Measurements from ENCODE around the gene SPINT3.

The SPINT3 gene

GRCh38 chr20:45515147-45515913, at the start of gene SPINT3:
Gene SPINT3 (minus strand): TSS chr20:45515622. CDS start chr20:45515608, 14 bp downstream.
- FAIRE-seq, result no peak

- no peak for FAIRE-seq
Observed at GRCh38 chr20:45564760-45565276, 49.4 kb upstream of the SPINT3 start.

- FAIRE-seq, result no peak
Observed at GRCh38 chr20:45555198-45555597, 39.8 kb upstream of the SPINT3 start.

- FAIRE-seq, result no peak
Observed at GRCh38 chr20:45552456-45552855, 37.0 kb upstream of the SPINT3 start.

GRCh38 chr20:45550765-45551164, 35.3 kb upstream of the SPINT3 start:
- FAIRE-seq, result no peak

GRCh38 chr20:45548410-45548809, 33.0 kb upstream of the SPINT3 start:
- no peak for FAIRE-seq

GRCh38 chr20:45547206-45547770, 31.9 kb upstream of the SPINT3 start, which contains the start of gene EPPIN:
Gene EPPIN (minus strand): TSS chr20:45547401. CDS start chr20:45547357, 44 bp downstream.
- no peak for FAIRE-seq

- FAIRE-seq, result no peak
Observed at GRCh38 chr20:45545754-45546453, 30.5 kb upstream of the SPINT3 start.

- FAIRE-seq, result no peak
Observed at GRCh38 chr20:45545351-45545750, 29.9 kb upstream of the SPINT3 start.

GRCh38 chr20:45539382-45539781, 24.0 kb upstream of the SPINT3 start, which contains the start of gene WFDC6:
Gene WFDC6 (minus strand): TSS chr20:45539482. CDS start chr20:45539407, 75 bp downstream.
- no peak for FAIRE-seq

GRCh38 chr20:45538209-45538799, 22.9 kb upstream of the SPINT3 start:
- no peak for FAIRE-seq

GRCh38 chr20:45527294-45527693, 11.9 kb upstream of the SPINT3 start:
- no peak for FAIRE-seq

- no peak for FAIRE-seq
Observed at GRCh38 chr20:45523821-45524220, 8.4 kb upstream of the SPINT3 start.

- FAIRE-seq, result no peak
Observed at GRCh38 chr20:45518282-45518681, 2.9 kb upstream of the SPINT3 start.

- FAIRE-seq, result no peak
Observed at GRCh38 chr20:45510242-45510862, 5.1 kb downstream of the SPINT3 start.

- FAIRE-seq, result no peak
Observed at GRCh38 chr20:45509091-45509490, 6.3 kb downstream of the SPINT3 start.

- no peak for FAIRE-seq
Observed at GRCh38 chr20:45508068-45508886, 7.1 kb downstream of the SPINT3 start.

GRCh38 chr20:45507011-45507820, 8.2 kb downstream of the SPINT3 start:
- FAIRE-seq, result no peak

- FAIRE-seq, result no peak
Observed at GRCh38 chr20:45506398-45506797, 9.0 kb downstream of the SPINT3 start.

- no peak for FAIRE-seq
Observed at GRCh38 chr20:45503403-45503802, 12.0 kb downstream of the SPINT3 start.

- FAIRE-seq, result no peak
Observed at GRCh38 chr20:45502561-45502960, 12.9 kb downstream of the SPINT3 start.
